SU-DHL-6 (cell line): ENCODE measurements around the gene DCAF8.

Experiments used
- H2AFZ ChIP-seq: fragments of 200-600 bp; sonication (generic); 2 replicates; pipeline ENCODE4 v1.6.1; 2014; ENCODE audit warnings: low read depth, mild to moderate bottlenecking, moderate library complexity, mixed read lengths, antibody characterized with exemption, low read length; ENCODE audit not compliant: severe bottlenecking
- H3F3A ChIP-seq: fragments of 200-600 bp; shearing (Covaris generic); 2 replicates; pipeline ENCODE4 v1.6.0; 2016; ENCODE audit warnings: antibody characterized with exemption, mild to moderate bottlenecking; ENCODE audit not compliant: insufficient read depth
- H3K27ac ChIP-seq: fragments of 200-600 bp; sonication (generic); 2 replicates; pipeline ENCODE4 v1.5.1; 2016; ENCODE audit warnings: low read depth, mild to moderate bottlenecking, low read length, moderate library complexity, mixed read lengths
- H3K27me3 ChIP-seq: fragments of 200-600 bp; sonication (generic), shearing (Covaris generic); 2 replicates; pipeline ENCODE4 v1.6.0; 2014; ENCODE audit warnings: mild to moderate bottlenecking, low read length
- H3K36me3 ChIP-seq: fragments of 200-600 bp; sonication (generic); 2 replicates; pipeline ENCODE4 v1.6.1; 2014; ENCODE audit warnings: mild to moderate bottlenecking, low read length, mixed read lengths
- H3K4me2 ChIP-seq: fragments of 300-600, 200-600 bp; shearing (Covaris generic), sonication (generic); 2 replicates; pipeline ENCODE4 v1.6.0; 2014; ENCODE audit warnings: low read length, low read depth, mild to moderate bottlenecking; ENCODE audit not compliant: poor library complexity, severe bottlenecking
- H3K4me3 ChIP-seq: fragments of 200-600 bp; sonication (generic); 2 replicates; pipeline ENCODE4 v1.5.1; 2014; ENCODE audit warnings: antibody characterized with exemption, low read length, mild to moderate bottlenecking, mixed read lengths; ENCODE audit not compliant: insufficient read depth, poor library complexity, severe bottlenecking
- H3K79me2 ChIP-seq: fragments of 200-600 bp; sonication (generic); 2 replicates; pipeline ENCODE4 v1.6.1; 2014; ENCODE audit warnings: mild to moderate bottlenecking, low read length, moderate library complexity; ENCODE audit not compliant: insufficient read depth
- H3K9ac ChIP-seq: fragments of 200-600 bp; sonication (generic); 2 replicates; pipeline ENCODE4 v1.7.0; 2014; ENCODE audit warnings: mild to moderate bottlenecking, low read length
- H3K9me2 ChIP-seq: fragments of 200-600 bp; sonication (generic); replicated peaks from 2 replicates; pipeline ENCODE4 v1.6.1; 2014; ENCODE audit warnings: low read length; ENCODE audit not compliant: insufficient read depth
- H3K9me3 ChIP-seq: fragments of 200-600 bp; sonication (generic); 2 replicates; pipeline ENCODE4 v1.6.1; 2014; ENCODE audit warnings: low read length, mixed read lengths; ENCODE audit not compliant: insufficient read depth
- H4K20me1 ChIP-seq: fragments of 200-600 bp; sonication (generic); 2 replicates; pipeline ENCODE4 v1.6.1; 2014; ENCODE audit warnings: low read depth, mild to moderate bottlenecking, antibody characterized with exemption, low read length, moderate library complexity, mixed read lengths
- EZH2phosphoT487 ChIP-seq: fragments of 200-600 bp; sonication (generic), shearing (Covaris generic); conservative IDR thresholded peaks from 2 replicates; pipeline ENCODE4 v1.6.1; 2018; ENCODE audit warnings: mild to moderate bottlenecking, antibody characterized with exemption, low read length, moderate library complexity, mixed read lengths
- TF ChIP-seq, protein P1 (sequence below): fragments of 200-600 bp; sonication (generic); IDR thresholded peaks from one replicate; pipeline ENCODE4 v1.5.1; 2017; ENCODE audit warnings: antibody characterized with exemption, mild to moderate bottlenecking, low read length, moderate library complexity; ENCODE audit not compliant: insufficient read depth, poor library complexity, severe bottlenecking

The DCAF8 gene

GRCh38 chr1:160206421-160207117, 55.8 kb downstream of the DCAF8 start:
- peak overlapping the region; percentile 93 for H3K9ac ChIP-seq

DNA sequence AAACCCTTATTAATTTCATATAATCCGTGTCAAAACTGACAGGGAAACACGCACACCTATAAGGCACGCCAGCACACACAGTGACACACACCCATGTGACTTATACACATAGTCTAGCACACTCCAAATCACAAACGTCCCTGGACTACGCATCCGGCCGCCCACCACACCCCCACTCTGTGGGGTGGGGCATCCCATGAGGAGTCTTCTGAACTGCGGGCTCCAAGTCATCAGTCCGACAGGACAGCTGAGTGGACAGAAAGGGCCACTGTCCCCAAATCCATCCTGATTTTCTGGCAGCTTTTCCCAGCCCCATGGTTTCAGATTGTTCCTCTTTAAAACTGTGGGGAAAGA, 56.3 kb downstream of the DCAF8 start:
- H3K9ac ChIP-seq: peak overlapping the region; percentile 93
- H3K36me3 ChIP-seq: no peaks in the 10 kb centered on the region
- peaks cover 22% of the 10 kb centered on the region for H3F3A ChIP-seq
- peaks cover 8% of the 10 kb centered on the region; the same call in 1 of the 2 replicates for H3K79me2 ChIP-seq
- H3K9me3 ChIP-seq: no peaks in the 10 kb centered on the region
- H3K4me3 ChIP-seq: peak overlapping the region; percentile 81
- TF ChIP-seq, protein P1, sequence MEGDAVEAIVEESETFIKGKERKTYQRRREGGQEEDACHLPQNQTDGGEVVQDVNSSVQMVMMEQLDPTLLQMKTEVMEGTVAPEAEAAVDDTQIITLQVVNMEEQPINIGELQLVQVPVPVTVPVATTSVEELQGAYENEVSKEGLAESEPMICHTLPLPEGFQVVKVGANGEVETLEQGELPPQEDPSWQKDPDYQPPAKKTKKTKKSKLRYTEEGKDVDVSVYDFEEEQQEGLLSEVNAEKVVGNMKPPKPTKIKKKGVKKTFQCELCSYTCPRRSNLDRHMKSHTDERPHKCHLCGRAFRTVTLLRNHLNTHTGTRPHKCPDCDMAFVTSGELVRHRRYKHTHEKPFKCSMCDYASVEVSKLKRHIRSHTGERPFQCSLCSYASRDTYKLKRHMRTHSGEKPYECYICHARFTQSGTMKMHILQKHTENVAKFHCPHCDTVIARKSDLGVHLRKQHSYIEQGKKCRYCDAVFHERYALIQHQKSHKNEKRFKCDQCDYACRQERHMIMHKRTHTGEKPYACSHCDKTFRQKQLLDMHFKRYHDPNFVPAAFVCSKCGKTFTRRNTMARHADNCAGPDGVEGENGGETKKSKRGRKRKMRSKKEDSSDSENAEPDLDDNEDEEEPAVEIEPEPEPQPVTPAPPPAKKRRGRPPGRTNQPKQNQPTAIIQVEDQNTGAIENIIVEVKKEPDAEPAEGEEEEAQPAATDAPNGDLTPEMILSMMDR: no peak
- no peak for TF ChIP-seq EZH2phosphoT487
- peak overlapping the region; percentile 71 for H3K27ac ChIP-seq
- no peaks in the 10 kb centered on the region for H4K20me1 ChIP-seq
- H3K4me2 ChIP-seq: peak overlapping the region; percentile 62
- no peaks in the 10 kb centered on the region for H3K27me3 ChIP-seq
- peak overlapping the region; percentile 77 for H2AFZ ChIP-seq
- H3K9me2 ChIP-seq: no peaks in the 10 kb centered on the region

More at GRCh38 chr1:160206421-160207117, 55.8 kb downstream of the DCAF8 start:
- Histone ChIP-seq H3K36me3 (no peaks in the 10 kb centered on the region), H3K9me2 (no peaks in the 10 kb centered on the region), H3K4me3 (peak overlapping the region; percentile 81), H3K9me3 (no peaks in the 10 kb centered on the region), H3K27me3 (no peaks in the 10 kb centered on the region), H2AFZ (no peak overlapping the region), H3K27ac (peak overlapping the region; percentile 71), H3K4me2 (peak overlapping the region; percentile 62), H3F3A (peaks cover 22% of the 10 kb centered on the region), H4K20me1 (no peaks in the 10 kb centered on the region), H3K79me2 (peaks cover 8% of the 10 kb centered on the region; the same call in 1 of the 2 replicates)
- TF ChIP-seq EZH2phosphoT487: no peak
- TF ChIP-seq, protein P1: no peak

- H3F3A ChIP-seq: peaks cover 22% of the 10 kb centered on the region
- no peaks in the 10 kb centered on the region for H3K27me3 ChIP-seq
- peak within 1 kb of the TSS; percentile 93 for H3K9ac ChIP-seq
- H3K27ac ChIP-seq: peak within 1 kb of the TSS; percentile 71
- H3K9me2 ChIP-seq: no peaks in the 10 kb centered on the region
- no peaks in the 10 kb centered on the region for H4K20me1 ChIP-seq
- no peaks in the 10 kb centered on the region for H3K9me3 ChIP-seq
- peaks cover 8% of the 10 kb centered on the region; the same call in 1 of the 2 replicates for H3K79me2 ChIP-seq
- TF ChIP-seq, protein P1: no peak
- TF ChIP-seq EZH2phosphoT487: no peak
- H3K4me3 ChIP-seq: peak within 1 kb of the TSS; percentile 81
- peak within 1 kb of the TSS; percentile 95 for H2AFZ ChIP-seq
- H3K4me2 ChIP-seq: peak within 1 kb of the TSS; percentile 79
- H3K36me3 ChIP-seq: no peaks in the 10 kb centered on the region
Observed at GRCh38 chr1:160205242-160206035, 56.9 kb downstream of the DCAF8 start, which contains the start of gene PEA15. TSS of gene PEA15 (plus strand) at chr1:160205384. CDS start at chr1:160211545, 6,161 bp downstream.
